HG03442 (cell line): ENCODE data around the gene OGFOD1.

Source experiments
- ATAC-seq: cut with Tn5 transposase; IDR thresholded peaks from one replicate; pipeline ENCODE4 v1.9.1; 2021; ENCODE audit warnings: mild to moderate bottlenecking, moderate library complexity; ENCODE audit not compliant: unreplicated experiment

The OGFOD1 gene

DNA sequence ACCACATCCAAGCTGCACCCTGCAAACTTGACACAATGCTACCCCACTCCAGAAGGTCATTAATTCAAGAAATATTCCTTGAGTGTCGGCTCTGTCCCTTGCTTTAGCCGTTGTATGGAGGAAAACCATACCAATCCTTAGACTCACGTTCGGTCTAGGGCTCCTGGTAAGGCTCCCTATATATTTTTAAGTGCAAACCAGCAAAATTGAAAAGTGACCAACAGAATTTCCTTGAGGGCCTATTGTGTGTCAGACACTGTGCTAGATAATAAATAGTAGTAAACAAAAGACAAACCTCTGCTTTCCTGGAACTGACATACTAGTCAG, 68.9 kb downstream of the OGFOD1 start:
- ATAC-seq = no peak

DNA sequence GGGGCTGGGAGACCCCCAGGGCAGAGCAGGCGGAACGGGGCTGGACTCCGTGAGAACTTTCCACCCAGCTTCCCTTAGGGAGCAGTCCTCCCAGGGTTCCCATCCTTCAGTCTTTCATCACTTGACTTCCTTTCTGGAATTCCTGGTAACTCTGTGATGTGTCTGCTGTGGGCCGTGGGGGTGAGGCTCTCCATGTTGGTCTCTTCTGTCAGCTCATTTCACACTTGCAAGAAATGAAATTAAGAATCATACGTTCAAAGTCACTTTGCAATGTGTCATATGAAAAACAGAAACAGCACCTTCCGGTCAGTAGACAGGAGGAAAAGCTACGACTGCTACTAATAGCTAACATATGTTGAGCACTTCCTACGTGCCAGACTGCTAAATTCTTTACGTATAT, 73.9 kb downstream of the OGFOD1 start:
- no peak for ATAC-seq
